SK-N-SH treated with all-trans-retinoic acid at 6 μM for 48 hours (cell line): Measurements from ENCODE around the gene SLCO1B3.
"Not testable (repeated sequence)": the region's sequence is repeated elsewhere in the genome, so short reads cannot be mapped to it uniquely, and the experiment has no call there.

Experiments used
- ATAC-seq: fragments of 200-7000 bp; cut with Tn5 transposase; 3 replicates; pipeline ENCODE4 v1.9.1; 2020; ENCODE audit warnings: mild to moderate bottlenecking, moderate library complexity
- ARNTL ChIP-seq: fragments of 450-650 bp; formaldehyde crosslinking; IDR thresholded peaks from 2 replicates; pipeline ENCODE4 v1.5.0; 2020; ENCODE audit warnings: low read depth, mild to moderate bottlenecking, moderate library complexity, borderline replicate concordance
- CSDC2 ChIP-seq: fragments of 250-450 bp; sonication (Bioruptor Pico); IDR thresholded peaks from 2 replicates; pipeline ENCODE4 v1.5.0; 2020; ENCODE audit warnings: mild to moderate bottlenecking, moderate library complexity
- GLIS3 ChIP-seq: fragments of 250-450 bp; sonication (Bioruptor Pico); IDR thresholded peaks from 2 replicates; pipeline ENCODE4 v1.5.0; 2020; ENCODE audit warnings: mild to moderate bottlenecking, moderate library complexity
- ISL1 ChIP-seq: fragments of 250-450 bp; sonication (Bioruptor Pico); IDR thresholded peaks from 2 replicates; pipeline ENCODE4 v2.1.2; 2022; ENCODE audit warnings: mild to moderate bottlenecking, moderate library complexity
- OSR1 ChIP-seq: fragments of 250-450 bp; sonication (Bioruptor Pico); IDR thresholded peaks from 2 replicates; pipeline ENCODE4 v1.8.0; 2022; ENCODE audit warnings: moderate library complexity, mild to moderate bottlenecking, inconsistent platforms
- PATZ1 ChIP-seq: fragments of 250-450 bp; sonication (Bioruptor Pico); IDR thresholded peaks from 2 replicates; pipeline ENCODE4 v1.8.0; 2020; ENCODE audit warnings: mild to moderate bottlenecking, moderate library complexity, borderline replicate concordance
- PPARA ChIP-seq: fragments of 250-450 bp; sonication (Bioruptor Pico); IDR thresholded peaks from 2 replicates; pipeline ENCODE4 v1.5.0; 2020; ENCODE audit warnings: mild to moderate bottlenecking, borderline replicate concordance
- RARB ChIP-seq: fragments of 250-450 bp; sonication (Bioruptor Pico); IDR thresholded peaks from 2 replicates; pipeline ENCODE4 v1.8.0; 2021; ENCODE audit warnings: mild to moderate bottlenecking, moderate library complexity
- SNAI2 ChIP-seq: fragments of 250-450 bp; sonication (Bioruptor Pico); IDR thresholded peaks from 2 replicates; pipeline ENCODE4 v1.5.0; 2020; ENCODE audit warnings: mild to moderate bottlenecking, moderate library complexity
- TCF4 ChIP-seq: fragments of 250-450 bp; sonication (Bioruptor Pico); IDR thresholded peaks from 2 replicates; pipeline ENCODE4 v1.8.0; 2021; ENCODE audit warnings: mild to moderate bottlenecking, moderate library complexity, borderline replicate concordance
- TOX ChIP-seq: fragments of 250-450 bp; sonication (Bioruptor Pico); IDR thresholded peaks from 2 replicates; pipeline ENCODE4 v1.8.0; 2021; ENCODE audit warnings: mild to moderate bottlenecking, moderate library complexity, borderline replicate concordance
- TSHZ2 ChIP-seq: fragments of 250-450 bp; sonication (Bioruptor Pico); IDR thresholded peaks from 2 replicates; pipeline ENCODE4 v1.5.0; 2020; ENCODE audit warnings: mild to moderate bottlenecking, moderate library complexity
- ZC3H10 ChIP-seq: fragments of 250-450 bp; sonication (Bioruptor Pico); IDR thresholded peaks from 2 replicates; pipeline ENCODE4 v1.5.1; 2021; ENCODE audit warnings: mild to moderate bottlenecking, moderate library complexity
- ZFP3 ChIP-seq: fragments of 250-450 bp; sonication (Bioruptor Pico); IDR thresholded peaks from 2 replicates; pipeline ENCODE4 v1.5.0; 2020; ENCODE audit warnings: mild to moderate bottlenecking, moderate library complexity
- ZFP30 ChIP-seq: fragments of 450-650 bp; formaldehyde crosslinking; IDR thresholded peaks from 2 replicates; pipeline ENCODE4 v1.5.0; 2022; ENCODE audit warnings: mild to moderate bottlenecking, moderate library complexity
- ZNF70 ChIP-seq: fragments of 450-650 bp; formaldehyde crosslinking; IDR thresholded peaks from 2 replicates; pipeline ENCODE4 v1.5.0; 2020; ENCODE audit warnings: mild to moderate bottlenecking, moderate library complexity
- ZNF8 ChIP-seq: fragments of 450-650 bp; formaldehyde crosslinking; IDR thresholded peaks from 2 replicates; pipeline ENCODE4 v1.5.0; 2020; ENCODE audit warnings: mild to moderate bottlenecking, moderate library complexity
- TF ChIP-seq, protein P1 (sequence below): fragments of 250-450 bp; sonication (Bioruptor Pico); IDR thresholded peaks from 2 replicates; pipeline ENCODE4 v1.8.0; 2021; ENCODE audit warnings: low read depth, mild to moderate bottlenecking, moderate library complexity, borderline replicate concordance
- TF ChIP-seq, protein P2 (sequence below): fragments of 250-450 bp; sonication (Bioruptor Pico); IDR thresholded peaks from 2 replicates; pipeline ENCODE4 v1.5.1; 2020; ENCODE audit warnings: low read depth, mild to moderate bottlenecking, moderate library complexity
- TF ChIP-seq, protein P3 (sequence below): fragments of 250-450 bp; sonication (Bioruptor Pico); IDR thresholded peaks from 2 replicates; pipeline ENCODE4 v1.5.1; 2021; ENCODE audit warnings: mild to moderate bottlenecking, moderate library complexity

SLCO1B3 gene

GRCh38 chr12:20778969-20779368 lies 31.5 kb upstream of the SLCO1B3 start:
- TF ChIP-seq ZFP3 (CRISPR knock-in tag) (no peak), TOX (CRISPR knock-in tag) (no peak), ARNTL (no peak), ISL1 (CRISPR knock-in tag) (no peak), GLIS3 (CRISPR knock-in tag) (no peak), ZNF8 (CRISPR knock-in tag) (no peak), PPARA (CRISPR knock-in tag) (no peak), TCF4 (CRISPR knock-in tag) (no peak), PATZ1 (CRISPR knock-in tag) (no peak), RARB (CRISPR knock-in tag) (no peak), CSDC2 (CRISPR knock-in tag) (no peak), OSR1 (CRISPR knock-in tag) (no peak), ZNF70 (CRISPR knock-in tag) (no peak), ZFP30 (CRISPR knock-in tag) (no peak)
- TF ChIP-seq, protein P1, sequence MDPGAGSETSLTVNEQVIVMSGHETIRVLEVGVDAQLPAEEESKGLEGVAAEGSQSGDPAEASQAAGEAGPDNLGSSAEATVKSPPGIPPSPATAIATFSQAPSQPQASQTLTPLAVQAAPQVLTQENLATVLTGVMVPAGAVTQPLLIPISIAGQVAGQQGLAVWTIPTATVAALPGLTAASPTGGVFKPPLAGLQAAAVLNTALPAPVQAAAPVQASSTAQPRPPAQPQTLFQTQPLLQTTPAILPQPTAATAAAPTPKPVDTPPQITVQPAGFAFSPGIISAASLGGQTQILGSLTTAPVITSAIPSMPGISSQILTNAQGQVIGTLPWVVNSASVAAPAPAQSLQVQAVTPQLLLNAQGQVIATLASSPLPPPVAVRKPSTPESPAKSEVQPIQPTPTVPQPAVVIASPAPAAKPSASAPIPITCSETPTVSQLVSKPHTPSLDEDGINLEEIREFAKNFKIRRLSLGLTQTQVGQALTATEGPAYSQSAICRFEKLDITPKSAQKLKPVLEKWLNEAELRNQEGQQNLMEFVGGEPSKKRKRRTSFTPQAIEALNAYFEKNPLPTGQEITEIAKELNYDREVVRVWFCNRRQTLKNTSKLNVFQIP (CRISPR knock-in tag) = no peak
- no peak for ATAC-seq

DNA sequence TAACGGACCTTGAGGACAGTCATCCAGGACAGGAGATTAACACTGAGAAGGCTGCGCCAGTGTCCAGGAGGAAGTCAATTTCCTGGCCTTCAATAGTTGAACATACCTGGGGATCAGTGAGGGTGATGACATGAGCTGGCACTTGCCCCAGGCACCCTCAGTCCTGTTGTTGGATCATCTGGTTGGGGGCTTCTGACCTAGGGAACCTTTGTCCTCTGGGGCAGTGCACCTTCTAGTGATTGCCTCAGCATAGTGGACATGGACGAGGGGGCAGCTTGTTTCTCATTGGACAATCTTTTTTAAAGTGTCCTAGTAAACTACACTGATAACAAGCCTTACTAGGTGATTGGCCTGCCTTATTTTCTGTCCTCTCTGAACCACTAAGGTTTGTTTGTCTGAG lies 30.5 kb upstream of the SLCO1B3 start:
- not testable (repeated sequence) for ATAC-seq

GRCh38 chr12:20783796-20784357 lies 26.6 kb upstream of the SLCO1B3 start:
- ATAC-seq = not testable (repeated sequence)

- no peak for TF ChIP-seq PPARA (CRISPR knock-in tag)
- no peak for TF ChIP-seq TSHZ2 (CRISPR knock-in tag)
- no peak for TF ChIP-seq PATZ1 (CRISPR knock-in tag)
- TF ChIP-seq SNAI2 (CRISPR knock-in tag) = no peak
- TF ChIP-seq ZFP3 (CRISPR knock-in tag) = no peak
- no peak for TF ChIP-seq ZNF70 (CRISPR knock-in tag)
- TF ChIP-seq OSR1 (CRISPR knock-in tag) = no peak
- TF ChIP-seq RARB (CRISPR knock-in tag) = no peak
- no peak for TF ChIP-seq ZC3H10 (CRISPR knock-in tag)
- TF ChIP-seq, protein P2, sequence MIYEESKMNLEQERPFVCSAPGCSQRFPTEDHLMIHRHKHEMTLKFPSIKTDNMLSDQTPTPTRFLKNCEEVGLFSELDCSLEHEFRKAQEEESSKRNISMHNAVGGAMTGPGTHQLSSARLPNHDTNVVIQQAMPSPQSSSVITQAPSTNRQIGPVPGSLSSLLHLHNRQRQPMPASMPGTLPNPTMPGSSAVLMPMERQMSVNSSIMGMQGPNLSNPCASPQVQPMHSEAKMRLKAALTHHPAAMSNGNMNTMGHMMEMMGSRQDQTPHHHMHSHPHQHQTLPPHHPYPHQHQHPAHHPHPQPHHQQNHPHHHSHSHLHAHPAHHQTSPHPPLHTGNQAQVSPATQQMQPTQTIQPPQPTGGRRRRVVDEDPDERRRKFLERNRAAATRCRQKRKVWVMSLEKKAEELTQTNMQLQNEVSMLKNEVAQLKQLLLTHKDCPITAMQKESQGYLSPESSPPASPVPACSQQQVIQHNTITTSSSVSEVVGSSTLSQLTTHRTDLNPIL (CRISPR knock-in tag) = no peak
- TF ChIP-seq, protein P3, sequence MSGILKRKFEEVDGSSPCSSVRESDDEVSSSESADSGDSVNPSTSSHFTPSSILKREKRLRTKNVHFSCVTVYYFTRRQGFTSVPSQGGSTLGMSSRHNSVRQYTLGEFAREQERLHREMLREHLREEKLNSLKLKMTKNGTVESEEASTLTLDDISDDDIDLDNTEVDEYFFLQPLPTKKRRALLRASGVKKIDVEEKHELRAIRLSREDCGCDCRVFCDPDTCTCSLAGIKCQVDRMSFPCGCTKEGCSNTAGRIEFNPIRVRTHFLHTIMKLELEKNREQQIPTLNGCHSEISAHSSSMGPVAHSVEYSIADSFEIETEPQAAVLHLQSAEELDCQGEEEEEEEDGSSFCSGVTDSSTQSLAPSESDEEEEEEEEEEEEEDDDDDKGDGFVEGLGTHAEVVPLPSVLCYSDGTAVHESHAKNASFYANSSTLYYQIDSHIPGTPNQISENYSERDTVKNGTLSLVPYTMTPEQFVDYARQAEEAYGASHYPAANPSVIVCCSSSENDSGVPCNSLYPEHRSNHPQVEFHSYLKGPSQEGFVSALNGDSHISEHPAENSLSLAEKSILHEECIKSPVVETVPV (CRISPR knock-in tag) = no peak
- TF ChIP-seq ISL1 (CRISPR knock-in tag) = no peak
Measured at GRCh38 chr12:20792971-20793370, 17.5 kb upstream of the SLCO1B3 start.

More at GRCh38 chr12:20792971-20793370, 17.5 kb upstream of the SLCO1B3 start:
- no peak for ATAC-seq
